ENCODE data around the gene TMOD3. TPM values are rescaled to one million over a fixed set of nuclear protein-coding genes. Genes with fewer than 3 reads are reported as not detected.

Gene TMOD3
- total and polyA plus RNA-seq, 2 of the 8 experiments (the other 6 are each of a cell fraction or from before 2014, with no cell fraction given), result 3.9 to 29.0 TPM

DNA sequence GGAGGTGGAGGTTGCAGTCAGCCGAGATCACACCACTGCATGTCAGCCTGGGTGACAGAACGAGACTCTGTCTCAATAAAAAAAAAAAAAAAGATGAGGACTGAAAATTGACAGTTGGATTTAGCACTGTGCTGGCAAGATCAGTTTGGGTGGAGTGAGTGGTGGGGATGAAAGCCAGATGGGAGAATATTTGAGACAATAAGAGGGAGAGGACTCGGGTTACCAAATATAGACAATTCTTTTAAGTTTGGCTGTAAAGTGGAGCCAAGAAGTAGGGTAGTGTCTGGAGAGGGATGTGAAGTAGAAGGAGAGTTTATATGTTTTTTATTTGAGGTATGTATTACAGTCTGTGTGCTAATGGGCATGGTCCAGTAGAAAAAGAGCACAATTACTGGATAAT lies 20.4 kb downstream of the TMOD3 start:
- H3K27me3 ChIP-seq (replicated peaks in 1 of 4; ENCODE audit: control insufficient read depth in 3 of 4, extremely low read depth in 1 of 4, insufficient read depth in 3 of 4, low read length in 3 of 4), result no peaks in the 10 kb centered on the region
- H4K5ac ChIP-seq (ENCODE audit: insufficient read length, low read depth, low read length), result no peak overlapping the region
- H3K4me1 ChIP-seq (replicated peaks in 1 of 4; ENCODE audit: control insufficient read depth in 3 of 4, insufficient read depth in 4 of 4, low read length in 3 of 4), result peaks cover under 1 to 5% (median 4%) of the 10 kb centered on the region in 4 experiments; a peak in 5 of 7 replicates
- H2AK5ac ChIP-seq (ENCODE audit: low read depth, low read length), result no peak overlapping the region
- H2BK120ac ChIP-seq (replicated peaks; ENCODE audit: low read depth, low read length), result no peak overlapping the region
- no peak overlapping the region for H2BK20ac ChIP-seq (ENCODE audit: low read length)
- H3K23me2 ChIP-seq (ENCODE audit: low read depth, low read length), result no peaks in the 10 kb centered on the region
- no peak overlapping the region for H3K56ac ChIP-seq (replicated peaks; ENCODE audit: insufficient read length, low read depth, low read length)
- no peak overlapping the region for H4K8ac ChIP-seq (ENCODE audit: extremely low read depth, insufficient read depth, low read length)
- TF ChIP-seq TBP (IDR thresholded peaks at IDR 0.05; ENCODE audit: low read depth, low read length) (no peak), BRCA1 (IDR thresholded peaks at IDR 0.05; ENCODE audit: low read depth, low read length) (no peak), RBBP5 (IDR thresholded peaks at IDR 0.05; ENCODE audit: borderline replicate concordance, low read depth, low read length) (no peak), YY1 (IDR thresholded peaks at IDR 0.05; ENCODE audit: low read depth, low read length) (no peak), SP4 (IDR thresholded peaks at IDR 0.05; ENCODE audit: low read length) (no peak), TEAD4 (IDR thresholded peaks at IDR 0.05; ENCODE audit: low read depth, low read length) (no peak), GTF2F1 (IDR thresholded peaks at IDR 0.05; ENCODE audit: borderline replicate concordance, low read depth, low read length) (no peak), SIX5 (IDR thresholded peaks at IDR 0.05; ENCODE audit: low read depth, low read length) (no peak), CREB1 (IDR thresholded peaks at IDR 0.05) (no peak), CBX8 (IDR thresholded peaks at IDR 0.05; ENCODE audit: borderline replicate concordance, low read depth, low read length) (no peak), NRF1 (IDR thresholded peaks at IDR 0.05; ENCODE audit: low read depth, low read length) (no peak)
- H3K4ac ChIP-seq (replicated peaks; ENCODE audit: insufficient read length, low read depth, low read length), result no peak overlapping the region
- no peak overlapping the region for H3K23ac ChIP-seq (ENCODE audit: insufficient read length)
- H3K27ac ChIP-seq (ENCODE audit: low read depth, low read length), result no peak overlapping the region
- no peak overlapping the region for H3K4me2 ChIP-seq (ENCODE audit: insufficient read depth in 1 of 2, low read depth in 2 of 2, low read length in 2 of 2)
- no peak overlapping the region for H3K4me3 ChIP-seq (ENCODE audit: extremely low read depth in 1 of 4, insufficient read depth in 2 of 4, low read depth in 3 of 4, low read length in 4 of 4)
- no peak overlapping the region for H3K9ac ChIP-seq (replicated peaks in 1 of 4; ENCODE audit: extremely low read depth in 1 of 4, low read depth in 3 of 4, low read length in 3 of 4)
- H4K91ac ChIP-seq (replicated peaks; ENCODE audit: insufficient read length, low read length), result no peak overlapping the region
- no peaks in the 10 kb centered on the region for H3K36me3 ChIP-seq (ENCODE audit: control insufficient read depth in 2 of 4, insufficient read depth in 4 of 4, low read length in 3 of 4)
- no peak overlapping the region for H2AFZ ChIP-seq (ENCODE audit: low read length)
- H2BK15ac ChIP-seq (ENCODE audit: low read length), result no peak overlapping the region
- H2BK5ac ChIP-seq (ENCODE audit: low read depth, low read length), result no peak overlapping the region
- no peak overlapping the region for H3K14ac ChIP-seq (ENCODE audit: insufficient read length)
- H2BK12ac ChIP-seq (ENCODE audit: low read depth, low read length), result no peak overlapping the region
- FAIRE-seq (no peak), DNase-seq (ENCODE audit: low read depth in 1 of 2, low spot score in 2 of 2) (no peak)
- H3K9me3 ChIP-seq (ENCODE audit: insufficient read depth in 2 of 2, low read depth in 1 of 2, low read length in 1 of 2), result no peaks in the 10 kb centered on the region
- peaks cover 0 to 4% of the 10 kb centered on the region in 2 experiments for H4K20me1 ChIP-seq (replicated peaks in 1 of 2; ENCODE audit: control insufficient read depth in 1 of 2, insufficient read depth in 2 of 2, low read length in 2 of 2)
- H3K79me1 ChIP-seq (ENCODE audit: low read depth, low read length), result no peaks in the 10 kb centered on the region; the same call in 1 of the 2 replicates
- peaks cover 0 to 46% of the 10 kb centered on the region in 2 experiments; a peak in 3 of 4 replicates for H3K79me2 ChIP-seq (ENCODE audit: control insufficient read depth in 1 of 2, insufficient read depth in 2 of 2, low read length in 2 of 2)
- 84% methylated on average over 3 of the region's 3 CpGs; no CpG with 5 or more reads in 1 of the 2 experiments for WGBS, 2 experiments (ENCODE audit: extremely low coverage in 1 of 2, insufficient coverage in 1 of 2, insufficient read length in 1 of 2, insufficient replicate concordance in 2 of 2, low coverage in 1 of 2, low lambda C conversion rate in 2 of 2, missing lambda C conversion rate in 1 of 2)
- POLR2A ChIA-PET (ENCODE audit: partially characterized antibody), result no interaction called here
- no peak overlapping the region for H3K18ac ChIP-seq (ENCODE audit: extremely low read depth, low read length)
- CTCF ChIA-PET (ENCODE audit: partially characterized antibody), result interaction anchor here (0.7 kb wide), 1 partner anchor 9 kb away, joined by 4 read pairs; no protein-coding TSS in a partner anchor
